ENCODE data around the gene NACC1.

Gene NACC1

DNA sequence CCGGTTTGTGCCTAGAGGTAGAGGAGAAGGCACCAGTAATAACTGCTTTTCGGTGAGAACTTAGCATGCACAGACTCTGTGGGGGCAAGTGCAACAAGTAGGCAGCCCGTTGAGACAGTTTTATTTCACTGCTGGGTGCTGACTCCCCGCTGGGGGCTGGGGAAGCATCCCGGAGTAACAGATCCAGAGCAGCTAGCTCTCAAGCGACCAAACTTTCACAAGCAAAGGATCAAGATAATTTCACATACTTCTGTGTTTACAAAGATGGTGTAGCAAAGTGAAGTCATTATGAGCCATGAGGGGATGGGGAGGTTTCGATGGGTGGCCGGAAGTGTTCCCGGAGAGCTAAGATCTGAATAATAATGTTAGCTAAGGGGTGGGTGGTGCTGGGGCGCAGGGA, 2.8 kb downstream of the NACC1 start:
- no peak for TF ChIP-seq JUND (IDR thresholded peaks at IDR 0.05; ENCODE audit: low read depth)
- in situ Hi-C loops (cut with HindIII; ENCODE audit: low pct_unique_long_range_greater_than_20kb, low sequenced_read_pairs), result no loop called here
- DNase-seq (ENCODE audit: low read depth in 1 of 2, low spot score in 1 of 2), result no peak

DNA sequence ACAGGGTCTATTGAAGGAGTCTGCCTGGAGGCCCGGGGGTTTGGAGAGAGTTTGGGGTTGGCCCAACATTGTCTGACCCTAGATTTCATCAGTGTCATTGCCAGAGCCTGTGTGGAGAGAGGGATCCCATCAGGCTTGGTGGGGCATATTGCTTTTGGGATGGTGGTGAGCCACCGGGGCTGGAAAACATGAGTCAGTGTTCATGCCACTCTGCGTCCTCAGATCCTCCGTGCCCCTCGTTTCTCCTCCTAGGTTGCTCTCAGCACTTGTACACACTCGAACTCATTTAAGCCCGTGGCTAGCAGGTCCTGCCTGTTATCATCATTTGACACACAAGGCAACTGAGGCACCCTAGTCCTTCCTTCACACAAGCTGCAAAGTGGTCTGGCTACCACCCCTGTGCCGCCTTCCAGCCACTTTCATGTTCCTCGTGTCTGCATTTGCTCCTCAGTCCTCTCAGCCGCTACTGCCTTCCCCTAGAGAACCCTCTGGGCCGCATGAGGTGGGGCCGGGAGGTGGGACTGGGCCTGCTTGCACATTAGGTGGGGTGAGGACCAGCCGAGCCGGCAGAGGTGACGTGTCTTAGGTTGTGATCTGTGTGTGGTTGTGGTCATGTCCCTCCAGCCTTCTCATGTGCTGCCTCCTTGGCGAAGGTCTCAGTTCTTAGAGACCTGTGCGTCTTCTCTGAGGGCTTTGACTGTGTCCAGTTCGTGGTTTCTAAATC, 3.6 kb downstream of the NACC1 start:
- TF ChIP-seq JUND (IDR thresholded peaks at IDR 0.05; ENCODE audit: low read depth), result no peak
- in situ Hi-C loops (cut with HindIII; ENCODE audit: low pct_unique_long_range_greater_than_20kb, low sequenced_read_pairs), result no loop called here
- no peak for DNase-seq (ENCODE audit: low read depth in 1 of 2, low spot score in 1 of 2)

DNA sequence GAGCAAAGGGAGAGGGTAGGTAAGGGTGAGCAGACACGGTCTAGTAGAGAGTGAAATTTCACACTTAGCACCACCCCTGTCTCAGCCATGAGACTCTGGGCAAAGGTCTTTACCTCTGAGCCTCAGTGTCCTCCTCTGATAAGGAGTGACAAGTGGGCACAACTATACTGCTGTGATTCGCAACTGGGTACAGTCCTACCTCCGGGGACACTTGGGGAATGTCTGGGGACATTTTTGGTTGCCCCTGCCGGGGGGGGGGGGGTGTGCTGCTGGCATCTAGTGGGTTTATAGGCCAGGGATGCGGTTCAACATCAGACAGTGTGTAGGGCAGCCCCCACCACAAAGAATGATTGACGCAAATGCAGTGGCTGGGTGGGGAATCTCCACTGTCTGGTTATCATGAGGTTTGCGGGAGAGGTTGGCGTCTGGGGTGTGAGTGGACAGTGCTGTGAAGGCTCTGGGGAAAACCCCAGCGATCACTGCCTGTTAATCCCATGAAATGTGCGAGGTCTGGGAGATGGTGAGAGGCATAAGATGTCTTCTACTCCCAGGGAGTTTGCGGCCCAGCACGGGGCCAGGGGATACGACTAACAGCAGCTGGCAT, 4.3 kb downstream of the NACC1 start:
- DNase-seq (ENCODE audit: low read depth in 1 of 2, low spot score in 1 of 2), result no peak
- no peak for TF ChIP-seq JUND (IDR thresholded peaks at IDR 0.05; ENCODE audit: low read depth)
- in situ Hi-C loops (cut with HindIII; ENCODE audit: low pct_unique_long_range_greater_than_20kb, low sequenced_read_pairs), result no loop called here

GRCh38 chr19:13122980-13123957, 5.2 kb downstream of the NACC1 start:
- TF ChIP-seq JUND (IDR thresholded peaks at IDR 0.05; ENCODE audit: low read depth), result no peak
- DNase-seq (ENCODE audit: low read depth in 1 of 2, low spot score in 1 of 2), result no peak
- in situ Hi-C loops (cut with HindIII; ENCODE audit: low pct_unique_long_range_greater_than_20kb, low sequenced_read_pairs), result no loop called here

DNA sequence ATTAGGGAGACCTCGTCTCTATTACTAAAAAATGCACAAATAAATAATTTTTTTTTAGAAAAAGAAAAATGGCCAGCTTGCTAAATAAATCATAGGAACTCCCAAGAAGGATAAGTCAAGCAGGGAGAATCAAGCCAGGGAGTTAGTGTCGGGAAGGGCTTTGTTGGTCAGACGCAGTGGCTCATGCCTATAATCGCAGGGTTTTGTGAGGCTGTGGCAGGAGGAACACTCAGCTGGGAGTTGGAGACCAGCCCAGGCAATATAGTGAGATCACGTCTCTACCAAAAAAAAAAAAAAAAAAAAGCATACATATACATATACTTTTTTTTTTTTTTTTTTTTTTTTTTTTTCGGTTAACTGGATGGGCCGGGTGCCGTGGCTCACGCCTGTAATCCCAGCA, 9.0 kb downstream of the NACC1 start:
- no peak for TF ChIP-seq JUND (IDR thresholded peaks at IDR 0.05; ENCODE audit: low read depth)
- DNase-seq (ENCODE audit: low read depth in 1 of 2, low spot score in 1 of 2), result no peak
- in situ Hi-C loops (cut with HindIII; ENCODE audit: low pct_unique_long_range_greater_than_20kb, low sequenced_read_pairs), result no loop called here

DNA sequence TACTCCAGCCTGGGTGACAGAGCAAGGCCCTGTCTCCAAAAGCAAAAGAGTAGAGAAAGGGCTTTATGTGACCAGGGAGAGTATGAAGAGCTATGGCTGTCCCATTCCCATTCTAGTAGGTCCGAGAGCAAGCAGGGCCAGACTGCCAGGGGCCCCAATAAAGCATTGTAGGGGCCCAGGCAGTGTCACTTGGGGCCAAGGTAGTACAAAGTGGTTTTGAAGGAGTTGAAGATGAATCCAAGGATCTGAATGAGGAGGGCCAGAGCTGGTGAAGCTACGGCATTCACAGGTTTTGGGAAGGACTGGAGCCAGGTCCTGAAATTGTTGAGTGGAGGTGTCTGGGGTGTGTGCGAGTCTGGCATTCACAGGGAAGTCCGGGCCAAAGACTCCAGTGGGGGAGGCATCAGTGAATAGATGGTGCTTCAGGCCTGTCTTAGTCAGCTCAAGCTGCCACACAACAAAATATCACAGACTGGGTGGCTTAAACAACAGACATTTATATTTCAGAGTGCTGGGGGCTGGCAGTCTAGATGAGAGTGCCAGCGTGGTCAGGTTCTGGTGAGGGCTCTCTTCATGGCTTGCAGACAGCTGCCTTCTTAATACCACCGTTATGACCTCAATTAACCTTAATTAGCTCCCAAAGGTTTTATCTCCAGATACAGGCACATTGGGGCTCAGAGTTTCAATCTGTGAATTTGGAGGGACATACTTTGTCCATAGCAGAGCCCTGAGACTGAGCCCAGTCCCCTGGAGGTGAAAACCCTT, 9.9 kb downstream of the NACC1 start:
- in situ Hi-C loops (cut with HindIII; ENCODE audit: low pct_unique_long_range_greater_than_20kb, low sequenced_read_pairs), result no loop called here
- no peak for DNase-seq (ENCODE audit: low read depth in 1 of 2, low spot score in 1 of 2)
- no peak for TF ChIP-seq JUND (IDR thresholded peaks at IDR 0.05; ENCODE audit: low read depth)

GRCh38 chr19:13128583-13128982, 10.5 kb downstream of the NACC1 start:
- in situ Hi-C loops (cut with HindIII; ENCODE audit: low pct_unique_long_range_greater_than_20kb, low sequenced_read_pairs), result no loop called here
- peak in 1 of 2 experiments; percentile 46 for DNase-seq (ENCODE audit: low read depth in 1 of 2, low spot score in 1 of 2)
- TF ChIP-seq JUND (IDR thresholded peaks at IDR 0.05; ENCODE audit: low read depth), result no peak

DNA sequence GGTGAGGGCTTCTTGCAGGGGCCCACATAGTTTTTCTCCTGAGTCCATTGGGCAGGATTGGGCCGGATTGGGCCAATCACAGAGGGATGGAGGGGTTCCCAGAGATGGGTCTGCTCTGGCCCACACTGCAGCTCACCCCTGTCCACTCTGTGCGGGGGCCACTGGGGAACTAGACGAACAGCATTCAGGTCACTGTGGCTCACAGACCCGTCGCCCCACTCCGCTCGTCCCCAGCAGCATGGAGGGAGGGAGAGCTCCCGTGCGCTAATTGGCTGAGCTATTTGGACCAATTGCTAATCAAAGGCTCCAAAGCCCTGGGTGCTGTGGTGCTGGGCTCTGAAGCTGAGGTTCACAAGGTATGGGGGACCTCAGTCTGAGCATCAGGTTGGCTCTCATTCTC, 11.3 kb downstream of the NACC1 start:
- no peak for DNase-seq (ENCODE audit: low read depth in 1 of 2, low spot score in 1 of 2)
- no peak for TF ChIP-seq JUND (IDR thresholded peaks at IDR 0.05; ENCODE audit: low read depth)
- in situ Hi-C loops (cut with HindIII; ENCODE audit: low pct_unique_long_range_greater_than_20kb, low sequenced_read_pairs), result no loop called here

- no peak for TF ChIP-seq JUND (IDR thresholded peaks at IDR 0.05; ENCODE audit: low read depth)
- in situ Hi-C loops (cut with HindIII; ENCODE audit: low pct_unique_long_range_greater_than_20kb, low sequenced_read_pairs), result no loop called here
- DNase-seq (ENCODE audit: low read depth in 1 of 2, low spot score in 1 of 2), result no peak
Measured at GRCh38 chr19:13130886-13131490, 12.9 kb downstream of the NACC1 start.

- DNase-seq (ENCODE audit: low read depth in 1 of 2, low spot score in 1 of 2), result no peak
- in situ Hi-C loops (cut with HindIII; ENCODE audit: low pct_unique_long_range_greater_than_20kb, low sequenced_read_pairs), result no loop called here
- no peak for TF ChIP-seq JUND (IDR thresholded peaks at IDR 0.05; ENCODE audit: low read depth)
Measured at GRCh38 chr19:13132471-13133180, 14.6 kb downstream of the NACC1 start.

DNA sequence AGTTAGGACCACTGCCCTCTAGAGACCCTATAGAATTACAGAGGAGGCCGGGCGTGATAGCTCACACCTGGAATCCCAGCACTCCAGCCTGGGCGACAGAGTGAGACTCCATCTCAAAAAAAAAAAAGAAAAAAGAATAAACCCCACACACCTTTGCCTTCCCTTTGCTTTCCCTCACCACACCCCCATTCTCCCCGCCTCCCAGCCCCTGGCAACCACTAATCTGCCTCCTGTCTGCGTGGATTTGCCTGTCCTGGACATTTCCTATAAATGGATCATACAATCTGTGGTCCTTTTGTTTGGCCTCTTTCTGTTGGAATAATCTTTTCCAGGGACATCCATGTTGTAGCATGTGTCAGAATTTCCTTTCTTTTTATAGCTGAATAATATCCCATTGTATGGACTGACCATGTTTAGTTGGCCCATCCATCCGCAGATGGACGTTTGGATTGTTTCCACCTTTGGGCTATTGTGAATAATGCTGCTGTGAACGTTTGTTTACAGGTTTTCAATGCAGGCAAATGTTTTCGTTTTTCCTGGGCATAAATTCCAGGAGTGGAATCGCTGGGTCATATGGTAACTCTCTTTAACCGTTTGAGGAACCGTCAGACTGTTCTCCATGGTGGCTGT, 15.3 kb downstream of the NACC1 start:
- no peak for DNase-seq (ENCODE audit: low read depth in 1 of 2, low spot score in 1 of 2)
- in situ Hi-C loops (cut with HindIII; ENCODE audit: low pct_unique_long_range_greater_than_20kb, low sequenced_read_pairs), result no loop called here
- TF ChIP-seq JUND (IDR thresholded peaks at IDR 0.05; ENCODE audit: low read depth), result no peak
